ENCODE data around the gene SDCCAG8.

Gene SDCCAG8

DNA sequence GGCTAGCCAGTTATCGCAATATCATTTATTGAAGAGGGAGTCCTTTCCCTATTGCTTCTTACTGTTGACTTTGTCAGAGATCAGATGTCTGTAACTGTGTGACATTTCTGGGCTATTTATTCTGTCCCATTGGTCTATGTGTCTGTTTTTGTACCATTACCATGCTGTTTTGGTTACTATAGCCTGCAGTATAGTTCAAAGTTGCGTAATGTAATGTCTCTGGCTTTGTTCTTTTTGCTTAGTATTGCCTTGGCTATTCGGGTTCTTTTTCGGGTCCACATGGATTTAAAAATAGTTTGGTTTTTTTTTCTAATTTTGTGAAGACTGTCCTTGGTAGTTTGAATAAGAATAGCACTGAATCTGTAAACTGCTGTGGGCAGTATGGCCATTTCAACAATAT is 273.7 kb downstream of the SDCCAG8 start:
- Histone ChIP-seq H3K4me1 (ENCODE audit: control insufficient read depth in 1 of 2, insufficient read depth in 2 of 2, low read length in 2 of 2) (no peaks in the 10 kb centered on the region), H3K9me3 (ENCODE audit: control insufficient read depth in 1 of 2, low read length in 2 of 2) (no peaks in the 10 kb centered on the region), H3K27ac (ENCODE audit: low read depth, low read length) (no peak overlapping the region)

GRCh38 chr1:243535014-243535413 is 279.2 kb downstream of the SDCCAG8 start:
- no peaks in the 10 kb centered on the region for H3K4me1 ChIP-seq (ENCODE audit: control insufficient read depth in 1 of 2, insufficient read depth in 2 of 2, low read length in 2 of 2)
- H3K9ac ChIP-seq (ENCODE audit: low read depth in 1 of 2, low read length in 2 of 2): no peak overlapping the region
- no peak overlapping the region for H3K27ac ChIP-seq (ENCODE audit: low read depth, low read length)
- no peaks in the 10 kb centered on the region for H3K9me3 ChIP-seq (ENCODE audit: control insufficient read depth in 1 of 2, low read length in 2 of 2)
- H3K4me3 ChIP-seq (ENCODE audit: low read depth in 1 of 2, low read length in 2 of 2): no peak overlapping the region
- no peaks in the 10 kb centered on the region for H3K27me3 ChIP-seq (ENCODE audit: control insufficient read depth in 1 of 2, insufficient read depth in 2 of 2, low read length in 2 of 2)
- H3K36me3 ChIP-seq (ENCODE audit: control insufficient read depth in 1 of 2, insufficient read depth in 2 of 2, low read length in 2 of 2): no peaks in the 10 kb centered on the region

More for the DNA sequence above, 273.7 kb downstream of the SDCCAG8 start:
- H3K27me3 ChIP-seq (ENCODE audit: control insufficient read depth in 1 of 2, insufficient read depth in 2 of 2, low read length in 2 of 2): no peaks in the 10 kb centered on the region
- no peak overlapping the region for H3K4me3 ChIP-seq (ENCODE audit: low read depth in 1 of 2, low read length in 2 of 2)
- no peaks in the 10 kb centered on the region for H3K36me3 ChIP-seq (ENCODE audit: control insufficient read depth in 1 of 2, insufficient read depth in 2 of 2, low read length in 2 of 2)
- no peak overlapping the region for H3K9ac ChIP-seq (ENCODE audit: low read depth in 1 of 2, low read length in 2 of 2)

DNA sequence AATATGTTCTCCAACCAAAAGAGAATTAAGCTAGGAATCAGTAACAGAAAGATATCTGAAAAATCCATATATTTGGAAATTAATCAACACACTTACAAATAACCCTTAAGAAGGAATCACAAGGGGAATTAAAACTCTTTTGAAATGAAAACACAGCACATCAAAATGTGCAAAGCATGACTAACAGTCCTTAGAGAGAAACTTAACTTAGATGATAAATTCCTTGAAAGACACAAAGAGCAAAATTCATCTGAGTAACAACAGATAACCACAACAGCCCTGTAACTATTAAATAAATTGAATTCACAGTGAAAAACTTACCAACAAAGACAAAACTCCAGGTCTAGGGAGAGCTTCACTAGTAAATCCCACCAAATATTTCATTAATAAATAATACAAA is 283.8 kb downstream of the SDCCAG8 start:
- Histone ChIP-seq H3K9ac (ENCODE audit: low read depth in 1 of 2, low read length in 2 of 2) (no peak overlapping the region), H3K9me3 (ENCODE audit: control insufficient read depth in 1 of 2, low read length in 2 of 2) (no peaks in the 10 kb centered on the region), H3K27ac (ENCODE audit: low read depth, low read length) (no peak overlapping the region), H3K27me3 (ENCODE audit: control insufficient read depth in 1 of 2, insufficient read depth in 2 of 2, low read length in 2 of 2) (no peaks in the 10 kb centered on the region), H3K4me1 (ENCODE audit: control insufficient read depth in 1 of 2, insufficient read depth in 2 of 2, low read length in 2 of 2) (no peaks in the 10 kb centered on the region), H3K36me3 (ENCODE audit: control insufficient read depth in 1 of 2, insufficient read depth in 2 of 2, low read length in 2 of 2) (no peaks in the 10 kb centered on the region), H3K4me3 (ENCODE audit: low read depth in 1 of 2, low read length in 2 of 2) (no peak overlapping the region)

DNA sequence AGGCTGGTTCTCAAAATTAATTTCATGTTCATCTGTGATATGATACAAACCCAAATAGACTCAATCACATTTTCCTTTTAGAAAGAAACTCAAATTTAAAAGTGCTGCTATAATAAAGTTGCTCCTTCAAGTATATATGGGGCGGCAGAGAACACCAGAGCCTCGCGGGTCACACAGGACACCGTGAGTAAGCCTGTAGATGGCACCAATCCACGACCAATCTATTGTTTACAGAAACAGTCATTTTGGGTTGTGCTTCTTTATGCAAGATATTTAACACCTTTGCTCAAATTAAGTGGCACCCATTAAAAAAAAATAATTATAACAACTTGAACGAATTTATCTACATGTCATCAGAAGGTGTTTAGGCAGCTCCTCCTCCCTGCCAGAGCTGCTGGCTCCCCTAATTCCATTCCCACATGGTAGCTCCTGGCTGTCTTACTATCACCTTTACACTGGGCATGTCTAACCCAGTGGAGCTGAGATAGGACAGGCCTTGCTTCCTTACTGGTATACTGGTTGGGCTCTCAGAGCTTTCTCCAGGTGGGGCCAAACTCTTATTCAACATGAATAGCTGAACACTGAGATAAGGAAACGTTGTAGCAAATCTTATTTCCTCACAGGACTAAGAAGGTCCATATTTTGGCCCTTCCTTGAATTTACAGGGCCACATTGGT is 287.0 kb downstream of the SDCCAG8 start:
- Histone ChIP-seq H3K27ac (ENCODE audit: low read depth, low read length) (no peak overlapping the region), H3K36me3 (ENCODE audit: control insufficient read depth in 1 of 2, insufficient read depth in 2 of 2, low read length in 2 of 2) (no peaks in the 10 kb centered on the region), H3K4me3 (ENCODE audit: low read depth in 1 of 2, low read length in 2 of 2) (no peak overlapping the region), H3K9me3 (ENCODE audit: control insufficient read depth in 1 of 2, low read length in 2 of 2) (no peaks in the 10 kb centered on the region), H3K4me1 (ENCODE audit: control insufficient read depth in 1 of 2, insufficient read depth in 2 of 2, low read length in 2 of 2) (no peaks in the 10 kb centered on the region), H3K9ac (ENCODE audit: low read depth in 1 of 2, low read length in 2 of 2) (no peak overlapping the region), H3K27me3 (ENCODE audit: control insufficient read depth in 1 of 2, insufficient read depth in 2 of 2, low read length in 2 of 2) (no peaks in the 10 kb centered on the region)

- Histone ChIP-seq H3K9me3 (ENCODE audit: control insufficient read depth in 1 of 2, low read length in 2 of 2) (no peaks in the 10 kb centered on the region), H3K4me1 (ENCODE audit: control insufficient read depth in 1 of 2, insufficient read depth in 2 of 2, low read length in 2 of 2) (no peaks in the 10 kb centered on the region), H3K9ac (ENCODE audit: low read depth in 1 of 2, low read length in 2 of 2) (no peak overlapping the region), H3K27me3 (ENCODE audit: control insufficient read depth in 1 of 2, insufficient read depth in 2 of 2, low read length in 2 of 2) (no peaks in the 10 kb centered on the region), H3K4me3 (ENCODE audit: low read depth in 1 of 2, low read length in 2 of 2) (no peak overlapping the region), H3K36me3 (ENCODE audit: control insufficient read depth in 1 of 2, insufficient read depth in 2 of 2, low read length in 2 of 2) (no peaks in the 10 kb centered on the region), H3K27ac (ENCODE audit: low read depth, low read length) (no peak overlapping the region)
Observed at GRCh38 chr1:243543501-243543900, 287.7 kb downstream of the SDCCAG8 start.

DNA sequence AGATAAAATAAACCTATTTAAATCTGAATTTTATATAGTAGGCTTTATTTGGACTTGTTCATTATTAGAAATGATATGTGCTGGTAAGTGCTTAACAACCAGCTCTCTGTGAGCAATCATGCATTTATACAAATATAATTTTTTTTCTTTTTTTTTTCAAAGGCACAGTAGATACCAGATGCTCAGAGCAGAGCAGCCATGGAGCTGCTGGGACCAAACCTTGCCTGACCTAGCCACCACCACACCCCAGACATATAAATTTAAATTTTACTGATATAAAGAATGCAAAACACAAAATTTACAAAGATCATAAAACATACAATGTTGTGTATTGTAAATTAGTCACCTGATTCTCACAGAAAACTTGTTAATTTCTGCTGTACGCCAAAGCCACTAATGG is 290.6 kb downstream of the SDCCAG8 start:
- Histone ChIP-seq H3K36me3 (ENCODE audit: control insufficient read depth in 1 of 2, insufficient read depth in 2 of 2, low read length in 2 of 2) (no peaks in the 10 kb centered on the region), H3K4me1 (ENCODE audit: control insufficient read depth in 1 of 2, insufficient read depth in 2 of 2, low read length in 2 of 2) (no peaks in the 10 kb centered on the region), H3K27me3 (ENCODE audit: control insufficient read depth in 1 of 2, insufficient read depth in 2 of 2, low read length in 2 of 2) (no peaks in the 10 kb centered on the region), H3K4me3 (ENCODE audit: low read depth in 1 of 2, low read length in 2 of 2) (no peak overlapping the region), H3K9me3 (ENCODE audit: control insufficient read depth in 1 of 2, low read length in 2 of 2) (no peaks in the 10 kb centered on the region), H3K9ac (ENCODE audit: low read depth in 1 of 2, low read length in 2 of 2) (no peak overlapping the region), H3K27ac (ENCODE audit: low read depth, low read length) (no peak overlapping the region)

DNA sequence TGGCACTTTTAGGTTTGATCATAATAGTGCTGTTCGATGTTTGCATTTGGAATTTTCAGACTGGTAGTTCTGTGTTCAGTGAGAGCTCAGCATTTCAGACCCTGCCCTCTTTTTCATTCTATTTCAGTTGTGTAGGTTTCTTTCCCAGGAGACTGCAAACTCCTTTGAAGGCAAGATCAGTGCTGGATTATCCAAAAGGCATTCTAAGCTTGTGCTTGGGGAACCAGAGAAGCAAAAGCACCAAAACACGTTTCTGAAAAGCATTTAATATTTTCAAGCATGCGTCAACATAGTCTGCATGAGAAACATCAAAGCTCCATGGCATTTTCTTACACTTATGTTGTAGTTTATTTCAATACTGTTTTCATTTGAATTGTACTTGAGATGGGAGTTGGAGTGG is 292.1 kb downstream of the SDCCAG8 start:
- H3K9ac ChIP-seq (ENCODE audit: low read depth in 1 of 2, low read length in 2 of 2): no peak overlapping the region
- H3K27ac ChIP-seq (ENCODE audit: low read depth, low read length): no peak overlapping the region
- H3K4me3 ChIP-seq (ENCODE audit: low read depth in 1 of 2, low read length in 2 of 2): no peak overlapping the region
- H3K36me3 ChIP-seq (ENCODE audit: control insufficient read depth in 1 of 2, insufficient read depth in 2 of 2, low read length in 2 of 2): no peaks in the 10 kb centered on the region
- H3K27me3 ChIP-seq (ENCODE audit: control insufficient read depth in 1 of 2, insufficient read depth in 2 of 2, low read length in 2 of 2): no peaks in the 10 kb centered on the region
- H3K4me1 ChIP-seq (ENCODE audit: control insufficient read depth in 1 of 2, insufficient read depth in 2 of 2, low read length in 2 of 2): no peaks in the 10 kb centered on the region
- no peaks in the 10 kb centered on the region for H3K9me3 ChIP-seq (ENCODE audit: control insufficient read depth in 1 of 2, low read length in 2 of 2)

DNA sequence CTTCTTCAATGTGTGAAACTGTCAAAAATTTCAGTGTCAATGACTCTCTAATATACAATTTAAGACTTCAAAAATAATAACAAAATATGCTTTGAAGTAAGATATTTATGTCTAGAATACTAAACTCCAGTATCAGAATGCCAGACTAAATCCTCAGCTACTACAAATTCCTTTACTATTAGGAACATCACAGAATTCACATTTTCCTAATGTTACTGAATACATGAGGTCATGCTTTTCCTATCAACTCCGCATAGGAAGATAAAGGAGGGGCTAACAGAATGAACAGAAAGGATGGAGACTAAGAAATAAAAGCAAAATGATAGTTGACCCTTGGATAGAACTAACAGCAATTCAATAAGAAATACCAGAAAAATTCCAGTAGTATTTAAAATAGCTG is 292.7 kb downstream of the SDCCAG8 start:
- H3K9ac ChIP-seq (ENCODE audit: low read depth in 1 of 2, low read length in 2 of 2): no peak overlapping the region
- H3K36me3 ChIP-seq (ENCODE audit: control insufficient read depth in 1 of 2, insufficient read depth in 2 of 2, low read length in 2 of 2): no peaks in the 10 kb centered on the region
- no peaks in the 10 kb centered on the region for H3K9me3 ChIP-seq (ENCODE audit: control insufficient read depth in 1 of 2, low read length in 2 of 2)
- no peaks in the 10 kb centered on the region for H3K4me1 ChIP-seq (ENCODE audit: control insufficient read depth in 1 of 2, insufficient read depth in 2 of 2, low read length in 2 of 2)
- no peaks in the 10 kb centered on the region for H3K27me3 ChIP-seq (ENCODE audit: control insufficient read depth in 1 of 2, insufficient read depth in 2 of 2, low read length in 2 of 2)
- no peak overlapping the region for H3K27ac ChIP-seq (ENCODE audit: low read depth, low read length)
- no peak overlapping the region for H3K4me3 ChIP-seq (ENCODE audit: low read depth in 1 of 2, low read length in 2 of 2)

- Histone ChIP-seq H3K27me3 (ENCODE audit: control insufficient read depth in 1 of 2, insufficient read depth in 2 of 2, low read length in 2 of 2) (no peaks in the 10 kb centered on the region), H3K27ac (ENCODE audit: low read depth, low read length) (no peak overlapping the region), H3K4me1 (ENCODE audit: control insufficient read depth in 1 of 2, insufficient read depth in 2 of 2, low read length in 2 of 2) (no peaks in the 10 kb centered on the region), H3K9ac (ENCODE audit: low read depth in 1 of 2, low read length in 2 of 2) (no peak overlapping the region), H3K36me3 (ENCODE audit: control insufficient read depth in 1 of 2, insufficient read depth in 2 of 2, low read length in 2 of 2) (no peaks in the 10 kb centered on the region), H3K4me3 (ENCODE audit: low read depth in 1 of 2, low read length in 2 of 2) (no peak overlapping the region), H3K9me3 (ENCODE audit: control insufficient read depth in 1 of 2, low read length in 2 of 2) (no peaks in the 10 kb centered on the region)
Observed at GRCh38 chr1:243549108-243549507, 293.3 kb downstream of the SDCCAG8 start.

Measured in duodenal mucosa (tissue), 2 donors.